ENCODE results near the gene CD6.

The CD6 gene

DNA sequence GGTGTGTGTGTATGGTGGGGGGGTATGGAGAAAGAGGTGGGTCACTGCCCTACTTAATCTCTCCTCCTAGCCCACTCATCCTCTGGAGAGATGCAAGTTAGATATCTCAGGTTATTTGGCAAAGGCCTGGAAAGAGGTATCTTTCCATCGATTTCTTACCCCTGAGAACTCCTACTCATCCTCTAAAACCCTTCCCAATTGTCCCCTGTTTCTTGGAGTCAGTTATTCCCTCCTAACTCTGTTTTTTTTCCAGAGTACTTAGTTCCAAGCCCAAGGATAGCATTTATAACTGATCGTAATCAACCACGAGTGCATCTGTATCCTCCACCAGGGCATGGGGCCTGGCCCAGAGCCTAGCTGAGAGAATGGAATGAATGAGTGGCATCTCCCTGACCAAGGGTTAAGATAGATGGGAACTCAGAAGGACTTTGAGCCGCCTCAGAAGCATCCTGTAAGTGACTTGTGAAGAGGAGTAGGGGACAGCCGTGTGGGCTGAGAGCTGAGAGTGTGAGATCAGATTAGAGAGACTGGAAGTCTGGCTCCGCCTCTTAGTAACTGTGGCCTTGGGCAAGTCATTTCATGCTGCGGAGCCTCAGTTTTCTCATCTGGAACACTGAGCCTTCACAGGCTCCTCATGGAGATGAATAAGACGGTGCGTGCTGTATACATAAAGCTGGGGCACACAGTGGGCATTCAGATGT is 16.2 kb downstream of the CD6 start:
- FAIRE-seq, result no peak

DNA sequence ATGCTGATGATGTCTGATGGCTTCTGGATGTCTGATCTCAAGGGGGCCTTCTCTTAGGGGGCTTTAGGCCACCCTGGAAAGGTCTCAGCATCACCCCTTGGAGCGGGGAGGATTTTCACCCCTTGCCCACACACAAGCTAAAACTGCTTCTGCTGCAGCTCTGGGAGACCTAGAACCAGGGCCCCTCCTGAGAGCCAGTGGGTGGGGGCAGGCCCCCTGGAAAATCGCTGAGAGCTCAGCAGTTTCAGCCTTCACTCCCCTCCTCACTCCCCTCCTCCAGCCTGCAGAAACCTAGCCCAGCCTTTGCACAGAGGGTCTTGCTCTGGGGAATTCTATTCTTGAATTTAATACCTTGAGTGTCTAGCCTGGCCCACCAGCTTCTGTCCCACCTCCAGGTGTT is 17.2 kb downstream of the CD6 start:
- no peak for FAIRE-seq

DNA sequence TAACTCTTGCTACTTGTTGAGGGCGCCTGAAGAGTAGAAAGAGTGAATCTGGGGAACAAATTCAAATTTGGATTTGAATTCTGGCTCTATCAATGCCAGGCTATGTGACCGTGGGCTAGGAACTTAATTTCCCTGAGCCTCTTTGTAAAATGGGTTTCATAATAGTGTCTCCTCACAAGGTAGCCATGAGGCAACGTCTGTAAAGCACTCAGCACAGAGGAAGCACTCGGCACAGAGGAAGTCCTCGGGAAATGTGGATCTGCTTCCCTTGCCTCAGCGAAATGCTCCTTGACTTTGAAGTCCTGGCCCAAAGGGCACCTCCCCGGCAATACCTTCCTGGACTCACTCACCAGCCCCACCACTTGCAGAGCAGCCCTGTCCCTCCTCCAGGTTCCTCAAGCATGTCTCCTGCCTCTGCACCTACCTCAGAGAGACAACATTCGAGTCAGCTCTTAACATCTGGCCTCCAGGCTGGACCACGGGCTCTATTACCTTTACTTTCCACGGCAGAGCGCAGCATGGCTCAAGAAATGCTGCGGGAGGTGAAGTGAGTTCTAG is 17.7 kb downstream of the CD6 start:
- FAIRE-seq, result no peak

DNA sequence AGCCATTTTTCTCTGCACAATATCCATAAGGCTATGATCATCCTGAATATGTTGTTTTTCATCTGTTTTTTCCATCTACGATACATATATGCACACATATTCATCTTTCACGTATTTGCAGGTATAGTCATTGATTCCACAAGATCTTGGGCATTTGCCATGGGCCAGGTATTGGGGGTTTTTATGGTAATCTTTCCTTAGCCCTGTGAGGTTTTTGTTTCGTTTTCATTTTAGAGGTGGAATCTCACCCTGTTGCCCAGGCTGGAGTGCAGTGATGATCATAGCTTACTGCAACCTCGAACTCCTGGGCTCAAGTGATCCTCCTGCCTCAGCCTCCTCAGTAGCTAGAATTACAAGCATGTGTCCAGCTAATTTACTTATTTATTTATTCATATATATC is 20.0 kb downstream of the CD6 start:
- FAIRE-seq, result no peak

DNA sequence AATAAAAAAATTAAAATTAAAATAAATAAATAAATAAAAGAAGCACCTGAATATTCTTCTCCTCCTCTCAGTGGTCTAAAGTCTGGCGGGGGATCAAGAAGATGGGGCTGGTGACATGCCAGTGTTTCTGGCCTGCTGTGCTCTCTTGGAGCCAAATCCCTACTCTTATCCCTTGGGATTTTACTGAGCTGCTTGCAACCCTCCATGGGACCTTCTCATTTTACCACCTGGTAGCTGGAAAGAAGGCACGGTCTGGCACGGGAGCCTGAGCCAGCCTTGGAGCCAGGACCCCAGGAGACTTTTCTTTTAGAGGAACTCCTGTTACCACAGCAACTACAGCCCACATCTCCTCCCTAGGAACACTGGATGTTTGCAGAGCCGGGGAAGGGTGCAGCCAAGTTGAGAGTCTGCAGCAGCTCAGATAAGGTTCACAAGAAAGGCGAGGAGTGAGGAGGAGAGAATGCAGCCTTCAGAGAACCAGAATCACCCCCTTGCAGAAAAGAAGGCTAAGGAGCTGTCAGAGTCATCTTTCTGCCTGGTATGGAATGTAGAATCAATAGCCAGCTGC is 21.4 kb downstream of the CD6 start:
- no peak for FAIRE-seq

DNA sequence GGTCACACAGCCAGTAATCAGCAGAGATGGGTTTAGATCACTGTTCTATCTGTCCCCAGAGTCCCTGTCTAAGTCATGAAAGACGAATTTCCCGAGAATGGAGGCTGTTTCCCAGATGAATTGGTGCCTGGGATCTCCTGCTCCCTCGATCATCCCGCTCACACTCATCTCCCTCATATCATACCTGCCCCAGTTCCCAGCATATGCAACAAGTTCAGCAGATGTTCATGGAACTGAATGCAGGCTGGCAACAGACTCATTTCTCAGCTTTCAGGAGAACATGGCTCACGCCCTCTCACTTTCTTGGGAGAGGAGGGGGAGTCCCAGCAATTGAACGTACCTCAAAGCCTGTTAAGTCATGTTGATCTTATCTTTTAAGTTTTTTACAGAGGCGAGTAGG is 22.1 kb downstream of the CD6 start:
- FAIRE-seq, result no peak

DNA sequence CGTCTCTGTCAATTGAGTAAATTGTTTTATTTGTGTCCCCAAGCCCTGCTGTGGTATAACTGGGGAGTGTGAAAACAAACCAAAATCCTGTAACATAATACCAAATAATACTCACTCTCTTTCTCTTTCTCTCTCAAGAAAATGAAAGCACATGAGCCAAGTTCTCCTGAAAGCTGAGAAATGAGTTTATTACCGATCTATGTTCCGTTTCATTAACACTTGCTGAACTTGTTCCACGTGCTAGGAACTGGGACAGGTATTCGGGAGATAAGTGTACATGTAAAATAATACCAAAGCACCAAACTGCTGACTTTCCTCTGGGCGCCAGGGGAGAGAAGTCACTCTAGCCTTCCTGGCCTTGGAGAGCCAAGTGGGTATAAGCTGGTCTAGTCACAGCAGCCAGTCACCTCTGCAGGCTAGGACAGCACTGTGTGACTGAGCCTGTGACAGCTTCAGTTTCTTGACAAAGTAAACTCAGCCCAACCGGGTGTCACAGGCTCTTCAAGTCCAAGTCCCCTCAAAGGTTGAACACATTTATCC is 23.1 kb downstream of the CD6 start:
- no peak for FAIRE-seq

DNA sequence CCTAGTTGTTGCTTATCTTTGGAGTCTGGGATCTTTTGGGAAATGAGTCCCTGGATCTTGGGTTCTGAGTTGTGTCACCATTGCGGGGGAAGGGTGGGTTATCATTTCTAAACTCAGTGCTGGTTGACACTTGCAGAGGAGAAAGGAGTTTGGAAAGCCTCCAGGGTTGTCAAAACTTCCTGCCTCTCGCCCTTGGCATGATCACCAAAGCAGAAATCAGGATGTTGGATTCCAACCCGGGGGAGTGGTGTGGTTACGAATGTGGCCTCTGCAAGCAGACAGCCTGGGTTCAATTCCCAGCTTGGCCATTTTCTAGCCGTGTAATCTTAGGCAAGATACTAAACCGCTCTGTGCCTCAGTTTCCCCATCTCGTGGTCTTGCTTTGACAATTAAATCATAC is 24.3 kb downstream of the CD6 start:
- no peak for FAIRE-seq

DNA sequence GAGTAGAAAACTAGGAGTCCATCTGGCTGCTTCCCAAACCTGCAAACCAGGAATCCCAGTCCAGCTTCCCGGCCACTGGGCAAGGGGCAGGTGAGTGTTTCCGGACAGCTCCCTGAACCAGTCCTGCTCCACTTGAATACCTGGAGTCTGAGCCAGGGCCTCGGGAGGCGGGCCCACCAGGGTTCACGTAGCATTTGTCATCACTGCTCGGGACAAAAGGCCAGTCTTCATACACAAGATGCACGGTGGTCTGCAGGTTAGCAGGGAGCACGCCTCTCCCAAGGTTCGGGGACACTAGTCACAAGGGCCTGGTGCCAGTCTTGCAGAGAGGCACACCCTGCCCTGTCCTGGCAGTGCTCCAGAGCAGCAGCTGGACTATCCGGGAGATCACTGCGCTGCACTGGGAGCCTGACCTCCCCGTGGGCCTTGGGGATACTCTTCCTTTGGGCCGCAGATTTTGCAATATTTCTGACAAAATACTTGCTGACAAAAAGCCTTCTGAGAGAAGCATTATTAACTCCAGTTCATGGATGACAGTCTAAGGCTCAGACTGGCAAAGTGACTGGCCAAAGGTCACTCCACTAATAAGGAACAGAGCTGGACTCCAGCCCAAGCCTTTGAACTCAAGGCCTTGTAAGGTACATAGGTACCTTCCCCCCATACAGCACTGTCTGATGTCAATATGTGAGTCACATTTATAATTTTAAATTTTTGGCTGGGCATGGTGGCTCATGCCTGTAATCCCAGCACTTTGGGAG is 25.1 kb downstream of the CD6 start:
- FAIRE-seq, result no peak

DNA sequence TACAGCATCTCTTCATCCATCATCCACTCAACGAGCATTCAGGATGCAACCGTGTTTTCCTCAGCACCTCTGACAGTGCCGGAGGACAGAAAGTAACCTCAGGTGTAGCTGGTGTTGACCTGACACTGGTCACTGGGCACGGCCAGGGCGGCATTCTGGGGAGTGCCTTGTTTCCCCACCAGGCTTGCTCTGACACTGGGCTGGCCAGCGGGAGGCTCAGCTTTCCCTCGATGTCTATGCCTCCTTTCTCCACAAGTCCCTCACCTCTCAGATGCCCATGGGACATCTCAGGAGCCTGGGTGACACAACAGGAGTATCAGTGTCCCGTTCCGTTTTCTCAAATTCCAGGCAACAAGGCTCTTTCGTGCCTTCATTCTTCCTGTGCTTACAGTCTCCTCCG is 28.9 kb downstream of the CD6 start:
- FAIRE-seq, result no peak

DNA sequence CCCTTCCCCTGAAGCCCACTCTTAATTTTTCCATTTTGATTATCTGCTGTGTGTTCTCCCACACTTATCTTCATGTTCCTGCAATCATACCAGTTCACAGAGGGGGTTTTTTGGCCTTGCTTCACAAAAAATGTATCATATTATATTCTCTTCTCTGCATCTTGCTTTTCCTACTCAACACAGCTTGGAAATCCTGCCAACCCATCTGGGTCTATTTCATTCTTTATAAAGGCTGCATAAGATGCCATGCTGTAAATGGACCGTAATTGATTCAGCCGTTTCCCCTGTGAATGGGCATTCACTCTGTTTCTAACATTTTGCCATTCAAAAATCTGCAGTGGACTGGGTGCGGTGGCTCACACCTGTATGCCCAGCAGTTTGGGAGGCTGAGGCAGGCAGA is 30.5 kb downstream of the CD6 start:
- no peak for FAIRE-seq

DNA sequence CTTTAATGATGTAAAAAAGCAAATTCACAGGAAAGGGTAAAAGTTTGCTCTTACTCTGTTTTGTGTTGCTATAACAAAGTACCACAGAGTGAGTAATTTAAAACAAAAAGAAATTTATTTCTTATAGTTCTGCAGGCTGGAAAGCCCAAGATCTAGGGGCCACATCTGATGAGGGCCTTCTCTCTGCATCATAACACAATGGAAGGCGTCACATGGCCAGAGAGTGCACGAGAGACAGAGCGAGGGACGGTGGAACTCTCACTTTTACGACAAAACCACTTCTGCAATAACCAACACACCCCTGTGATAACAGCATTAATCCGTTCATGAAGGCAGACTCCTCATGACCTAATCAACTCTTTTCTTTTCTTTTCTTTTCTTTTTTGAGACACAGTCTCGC is 31.1 kb downstream of the CD6 start:
- no peak for FAIRE-seq

DNA sequence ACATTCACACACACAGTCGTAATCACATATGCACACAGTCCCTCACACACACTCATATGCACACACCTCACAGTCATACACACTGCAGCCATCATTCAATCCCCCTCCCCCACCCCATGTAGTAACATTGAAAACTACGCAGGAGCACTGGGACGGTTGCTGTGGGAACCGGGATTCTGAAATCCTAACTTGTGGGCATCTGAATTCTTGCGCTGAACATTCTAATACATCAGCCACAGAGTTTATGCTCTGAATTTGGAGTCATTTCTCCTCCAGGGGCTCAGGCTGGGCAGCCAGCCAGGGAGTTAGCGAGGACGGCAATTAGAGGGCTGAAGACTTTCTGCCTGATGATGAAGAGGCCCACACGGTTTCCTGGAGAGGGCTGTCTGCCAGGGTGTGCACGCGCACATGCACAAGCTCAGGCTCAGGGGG is 32.7 kb downstream of the CD6 start:
- no peak for FAIRE-seq

DNA sequence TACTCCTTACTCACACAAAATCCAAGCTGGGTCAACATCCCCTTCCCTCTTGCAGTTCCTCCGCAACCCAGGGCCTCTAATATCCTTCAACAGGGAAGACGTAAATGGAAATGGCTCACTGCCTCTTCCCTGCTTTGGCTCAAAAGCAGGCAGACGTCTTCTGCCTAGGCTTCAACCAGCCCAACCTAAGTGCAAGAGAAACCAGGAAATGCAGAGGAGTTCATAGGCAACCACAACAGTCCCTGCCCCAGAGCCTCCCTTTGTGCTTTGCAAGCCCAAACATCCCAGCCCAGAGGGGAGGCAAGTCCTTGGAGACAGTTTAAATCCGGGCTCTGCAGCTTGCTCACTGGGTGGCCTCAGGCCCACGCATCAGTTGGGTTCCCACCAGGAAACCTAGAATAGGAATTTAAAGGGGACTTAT is 33.3 kb downstream of the CD6 start:
- peak; percentile 96 for FAIRE-seq

DNA sequence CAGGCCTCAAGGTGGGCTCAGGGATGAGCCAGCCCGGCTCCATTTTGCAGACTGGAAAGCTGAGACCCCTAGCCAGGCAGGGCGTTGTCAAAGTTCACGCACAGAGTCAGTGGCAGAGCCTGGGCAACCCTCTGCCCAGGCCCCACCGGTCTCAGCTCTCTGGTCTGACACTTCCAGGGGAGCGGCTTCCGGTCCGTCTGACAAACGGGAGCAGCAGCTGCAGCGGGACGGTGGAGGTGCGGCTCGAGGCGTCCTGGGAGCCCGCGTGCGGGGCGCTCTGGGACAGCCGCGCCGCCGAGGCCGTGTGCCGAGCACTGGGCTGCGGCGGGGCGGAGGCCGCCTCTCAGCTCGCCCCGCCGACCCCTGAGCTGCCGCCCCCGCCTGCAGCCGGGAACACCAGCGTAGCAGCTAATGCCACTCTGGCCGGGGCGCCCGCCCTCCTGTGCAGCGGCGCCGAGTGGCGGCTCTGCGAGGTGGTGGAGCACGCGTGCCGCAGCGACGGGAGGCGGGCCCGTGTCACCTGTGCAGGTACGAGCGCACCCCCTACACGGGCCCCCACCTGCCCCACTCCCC is 36.0 kb downstream of the CD6 start:
- no peak for FAIRE-seq

DNA sequence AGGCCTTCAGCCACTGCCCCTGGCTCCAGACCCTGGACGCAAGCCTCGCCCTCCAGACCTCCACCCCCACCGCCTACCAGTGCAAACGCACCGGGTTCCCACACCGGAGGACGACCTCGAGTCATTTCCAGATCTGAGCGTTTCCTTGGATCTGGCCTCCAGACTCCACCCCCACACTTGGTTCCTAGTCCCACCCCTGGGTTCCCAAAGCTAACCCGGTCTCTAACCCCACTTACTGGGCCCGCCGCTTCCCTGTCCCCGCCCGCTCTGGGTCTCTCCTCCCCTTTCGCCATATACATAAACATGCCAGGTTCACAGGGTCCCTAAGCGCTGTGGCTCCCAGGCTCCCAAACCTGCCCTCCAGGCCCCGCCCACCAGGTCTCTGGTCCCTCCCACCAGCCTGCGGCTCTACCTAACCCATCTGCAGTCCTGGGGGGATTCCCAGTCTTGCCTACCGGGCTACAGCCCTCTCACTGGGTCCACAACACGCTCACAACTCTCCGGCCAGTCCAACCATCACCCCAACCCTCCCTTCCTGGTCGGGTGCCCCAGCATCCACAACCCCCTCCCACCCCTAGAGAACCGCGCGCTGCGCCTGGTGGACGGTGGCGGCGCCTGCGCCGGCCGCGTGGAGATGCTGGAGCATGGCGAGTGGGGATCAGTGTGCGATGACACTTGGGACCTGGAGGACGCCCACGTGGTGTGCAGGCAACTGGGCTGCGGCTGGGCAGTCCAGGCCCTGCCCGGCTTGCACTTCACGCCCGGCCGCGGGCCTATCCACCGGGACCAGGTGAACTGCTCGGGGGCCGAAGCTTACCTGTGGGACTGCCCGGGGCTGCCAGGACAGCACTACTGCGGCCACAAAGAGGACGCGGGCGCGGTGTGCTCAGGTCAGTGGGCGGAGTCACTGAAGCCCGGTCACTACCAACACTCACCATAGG is 36.7 kb downstream of the CD6 start:
- no peak for FAIRE-seq

DNA sequence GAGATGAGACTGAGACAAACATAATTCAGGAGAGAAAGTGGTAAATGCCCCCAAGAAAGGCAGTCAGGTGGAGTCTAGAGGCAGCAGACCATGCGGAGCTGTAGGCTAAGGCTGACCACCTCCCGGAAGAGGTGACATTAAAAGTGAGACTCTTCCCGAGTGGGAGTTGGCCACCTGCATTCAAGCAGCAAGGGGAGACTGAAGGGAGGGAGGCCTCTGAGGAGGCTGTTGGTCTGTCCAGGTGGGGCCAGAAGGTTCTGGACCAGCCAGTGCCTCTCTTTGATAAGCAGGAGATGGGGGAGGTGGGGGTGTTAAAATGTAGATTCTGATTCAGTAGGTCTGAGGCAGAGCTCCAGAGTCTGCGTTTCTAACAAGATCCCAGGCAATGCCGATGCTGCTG is 37.5 kb downstream of the CD6 start:
- no peak for FAIRE-seq

DNA sequence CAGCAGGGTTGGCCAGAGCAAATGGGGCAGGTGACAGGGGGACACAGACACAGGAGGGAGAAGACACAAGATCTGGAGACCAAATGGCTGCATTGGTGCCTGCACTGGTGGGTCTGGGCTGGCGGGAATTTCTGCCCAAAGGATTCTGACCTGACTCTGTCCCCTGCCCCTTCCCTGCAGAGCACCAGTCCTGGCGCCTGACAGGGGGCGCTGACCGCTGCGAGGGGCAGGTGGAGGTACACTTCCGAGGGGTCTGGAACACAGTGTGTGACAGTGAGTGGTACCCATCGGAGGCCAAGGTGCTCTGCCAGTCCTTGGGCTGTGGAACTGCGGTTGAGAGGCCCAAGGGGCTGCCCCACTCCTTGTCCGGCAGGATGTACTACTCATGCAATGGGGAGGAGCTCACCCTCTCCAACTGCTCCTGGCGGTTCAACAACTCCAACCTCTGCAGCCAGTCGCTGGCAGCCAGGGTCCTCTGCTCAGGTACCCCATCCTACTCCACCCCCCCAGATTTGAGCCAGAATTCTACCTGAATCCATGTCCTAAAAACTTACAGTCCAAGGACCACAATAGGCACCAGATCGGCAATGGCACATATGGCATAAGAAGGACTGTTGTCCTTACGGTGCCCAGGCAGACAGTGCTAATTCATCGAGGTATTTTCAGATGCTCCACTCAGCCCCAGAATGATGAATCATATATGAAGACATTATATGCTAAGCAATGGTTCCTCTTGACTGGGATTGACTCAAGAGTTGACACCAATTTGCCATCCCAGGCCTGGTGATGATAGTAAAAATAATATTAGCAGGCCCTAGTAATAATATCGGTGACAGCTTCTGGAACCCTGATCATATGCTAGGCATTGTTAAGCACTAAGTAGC is 38.2 kb downstream of the CD6 start:
- no peak for FAIRE-seq

DNA sequence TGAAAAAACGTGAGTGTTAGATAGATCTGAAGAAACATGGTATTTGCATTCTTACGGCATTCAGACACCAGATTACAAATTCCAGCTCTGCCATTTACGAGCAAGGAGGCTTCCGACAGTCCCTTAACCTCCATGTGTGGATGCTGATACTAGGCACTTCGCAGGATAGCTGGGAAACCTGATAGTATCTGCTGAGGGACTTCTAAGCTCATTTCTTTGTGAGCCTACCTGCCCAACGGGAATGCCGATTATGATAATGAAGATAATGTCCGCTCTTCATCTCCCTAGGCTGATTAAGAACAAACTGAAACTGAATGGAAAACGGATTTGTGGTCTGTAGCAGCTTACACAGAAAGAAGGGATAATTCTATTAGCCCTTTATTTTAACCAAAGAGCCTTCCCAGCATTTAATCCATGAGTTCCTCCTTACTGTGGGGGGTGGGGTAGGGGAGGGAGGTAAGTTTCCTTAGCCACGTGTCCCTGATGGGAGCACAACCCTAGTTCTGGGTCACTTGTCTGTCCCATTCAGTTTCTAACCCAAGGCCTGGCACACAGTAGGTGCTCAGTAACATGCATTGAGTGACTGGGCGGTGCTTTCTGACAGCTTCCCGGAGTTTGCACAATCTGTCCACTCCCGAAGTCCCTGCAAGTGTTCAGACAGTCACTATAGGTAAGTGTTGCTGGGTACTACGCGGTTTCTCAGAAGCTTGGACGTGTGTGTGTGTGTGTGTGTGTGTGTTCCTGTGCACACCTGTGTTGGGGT is 39.2 kb downstream of the CD6 start:
- FAIRE-seq, result no peak

DNA sequence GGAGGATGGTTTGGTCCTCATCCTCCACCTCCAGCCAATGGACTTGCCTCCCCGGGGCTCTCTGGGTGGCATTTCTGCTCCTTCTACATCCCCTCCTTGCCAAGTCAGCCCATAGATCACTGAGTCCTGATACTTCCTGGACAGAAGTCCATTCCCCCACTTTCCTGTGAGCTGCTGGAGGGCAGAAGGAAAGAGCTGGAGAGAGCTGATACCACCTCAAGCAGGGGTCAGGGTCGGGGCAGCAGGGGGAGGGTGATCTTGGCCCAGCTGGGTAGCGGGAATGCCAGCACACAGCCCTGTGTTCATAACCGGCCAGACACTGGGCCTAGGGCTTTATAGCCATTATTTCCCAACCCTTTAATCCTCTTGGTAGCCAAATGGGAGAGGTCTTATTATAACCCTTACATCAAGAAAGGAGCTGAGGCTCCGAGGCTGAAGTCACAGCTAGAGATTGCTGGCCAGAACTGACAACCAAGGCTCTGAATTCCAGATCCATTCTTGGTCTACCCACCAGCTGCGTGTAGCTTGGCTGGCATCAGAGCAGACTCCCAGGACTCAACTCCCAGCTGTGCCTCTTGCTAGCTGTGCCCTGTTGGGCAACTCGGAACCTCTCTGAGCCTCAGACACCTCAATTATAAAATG is 39.9 kb downstream of the CD6 start:
- FAIRE-seq, result no peak

Measured in endometrium (tissue), 2 donors.